T-helper 2 cell (primary cell): Measurements from ENCODE around the gene DIAPH2.
"Not testable (repeated sequence)": the region's sequence is repeated elsewhere in the genome, so short reads cannot be mapped to it uniquely, and the experiment has no call there.

Source experiments
- DNase-seq, 5 experiments: peaks; one replicate each; pipeline versions ENCODE4 v3.0.0 to v3.0.0-alpha.2; 2012 to 2022

Gene DIAPH2

GRCh38 chrX:96834137-96834536, 149.5 kb downstream of the DIAPH2 start:
- no peak for DNase-seq

DNA sequence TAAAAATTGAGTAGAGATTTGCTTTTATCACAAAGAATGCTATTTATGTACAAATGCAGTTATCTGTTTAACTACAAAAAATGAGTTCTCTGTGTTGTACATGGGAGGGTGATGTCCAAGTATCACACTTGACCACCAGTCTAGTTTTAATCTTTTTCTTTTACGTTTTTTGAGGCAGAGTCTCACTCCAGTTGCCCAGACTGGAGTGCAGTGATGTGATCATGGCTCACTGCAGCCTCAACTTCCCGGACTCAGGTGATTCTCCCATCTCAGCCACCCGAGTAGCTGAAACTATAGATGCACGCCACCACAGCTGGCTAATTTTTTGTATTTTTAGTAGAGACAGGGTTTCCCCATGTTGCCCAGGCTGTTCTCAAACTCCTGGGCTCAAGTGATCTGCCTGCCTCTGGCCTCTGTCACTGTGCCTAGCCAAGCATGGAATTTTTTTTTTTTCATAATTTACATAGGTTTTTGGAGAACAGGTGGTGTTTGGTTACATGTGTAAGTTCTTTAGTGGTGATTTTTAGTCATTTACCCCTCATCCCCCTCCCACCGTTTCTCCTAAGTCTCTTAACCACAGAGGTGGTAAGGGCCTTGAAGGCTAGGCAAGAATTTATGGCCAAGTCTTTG, 151.1 kb downstream of the DIAPH2 start:
- no peak for DNase-seq

GRCh38 chrX:96837808-96838207, 153.2 kb downstream of the DIAPH2 start:
- no peak for DNase-seq

GRCh38 chrX:96838537-96838936, 153.9 kb downstream of the DIAPH2 start:
- no peak for DNase-seq

DNA sequence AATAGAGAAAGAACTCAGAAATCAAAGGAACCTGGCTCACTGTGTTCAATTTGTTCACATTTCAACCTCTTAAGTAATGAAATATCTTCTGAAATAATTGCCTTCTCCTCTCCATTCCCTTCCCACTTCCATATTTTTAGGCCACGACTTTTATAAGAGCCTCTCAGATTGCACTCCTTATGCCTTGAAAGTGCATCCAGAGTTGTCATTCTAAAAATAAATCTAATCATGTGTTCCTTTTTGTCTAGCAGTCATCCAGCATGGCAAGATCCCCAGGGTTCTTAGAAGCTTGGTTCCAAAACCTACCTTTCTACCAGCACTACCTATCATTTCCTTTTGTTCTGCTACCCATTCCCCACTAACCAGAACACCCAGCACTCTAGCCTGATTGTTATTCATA, 156.7 kb downstream of the DIAPH2 start:
- DNase-seq, result no peak

GRCh38 chrX:96841866-96842265, 157.2 kb downstream of the DIAPH2 start:
- not testable (repeated sequence) for DNase-seq

- DNase-seq, result no peak
Measured at GRCh38 chrX:96843566-96843965, 158.9 kb downstream of the DIAPH2 start.

DNA sequence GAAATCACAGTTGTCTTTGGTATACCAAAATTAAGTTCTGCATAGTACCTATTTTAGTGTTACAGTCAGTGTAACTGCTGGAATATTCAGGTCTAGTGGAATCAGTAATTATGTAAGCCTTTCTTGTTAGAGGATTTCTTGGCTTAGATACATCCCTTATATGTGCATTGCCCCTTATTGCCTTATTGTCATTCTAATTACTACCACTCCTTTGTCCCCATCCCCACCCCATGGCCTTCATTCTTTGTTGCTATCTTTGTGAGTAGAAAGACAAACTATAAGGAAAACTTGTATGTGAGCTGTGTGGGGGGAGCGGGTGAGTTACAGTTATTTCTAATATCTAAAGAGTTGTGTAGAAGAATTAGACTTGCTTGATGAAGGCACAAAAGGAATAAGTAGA, 162.2 kb downstream of the DIAPH2 start:
- no peak for DNase-seq

GRCh38 chrX:96859422-96859821, 174.8 kb downstream of the DIAPH2 start:
- DNase-seq, result not testable (repeated sequence)

DNA sequence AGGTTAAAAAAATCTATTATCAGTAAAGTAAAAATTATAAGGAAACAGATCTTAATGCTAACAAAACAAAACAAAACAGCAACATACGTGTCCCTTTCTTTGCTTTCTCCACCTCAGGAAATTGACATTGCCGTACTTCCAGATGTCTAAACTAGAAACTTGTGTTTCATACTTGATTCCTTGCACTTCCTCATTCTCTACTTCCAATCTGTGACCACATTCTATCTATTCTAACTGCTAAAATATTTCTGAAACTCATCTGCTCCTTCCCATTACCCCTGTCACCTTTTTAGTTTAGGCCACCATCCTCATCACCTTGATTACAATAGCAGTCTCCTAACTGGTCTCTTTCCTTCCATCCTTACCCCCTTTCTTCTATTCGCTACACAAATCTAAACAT, 176.6 kb downstream of the DIAPH2 start:
- no peak for DNase-seq

DNA sequence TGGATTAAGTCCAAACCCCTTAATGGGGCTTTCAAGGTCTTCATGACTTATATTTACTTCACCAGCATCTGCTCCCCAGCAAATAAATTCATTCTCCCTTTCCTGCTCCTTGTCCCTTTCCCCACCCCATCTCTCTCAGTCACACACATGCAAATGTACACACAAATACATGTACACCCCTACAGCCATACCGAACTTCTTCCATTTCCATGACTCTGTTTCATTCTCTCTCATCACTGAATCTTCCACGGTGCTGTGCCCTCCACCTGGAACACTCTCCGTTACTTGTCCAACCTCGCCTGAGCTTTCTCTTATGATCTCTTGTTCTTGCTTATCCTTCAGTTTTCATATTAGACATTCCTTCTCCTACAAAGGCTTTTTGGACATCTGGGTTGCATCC, 177.0 kb downstream of the DIAPH2 start:
- no peak for DNase-seq

DNA sequence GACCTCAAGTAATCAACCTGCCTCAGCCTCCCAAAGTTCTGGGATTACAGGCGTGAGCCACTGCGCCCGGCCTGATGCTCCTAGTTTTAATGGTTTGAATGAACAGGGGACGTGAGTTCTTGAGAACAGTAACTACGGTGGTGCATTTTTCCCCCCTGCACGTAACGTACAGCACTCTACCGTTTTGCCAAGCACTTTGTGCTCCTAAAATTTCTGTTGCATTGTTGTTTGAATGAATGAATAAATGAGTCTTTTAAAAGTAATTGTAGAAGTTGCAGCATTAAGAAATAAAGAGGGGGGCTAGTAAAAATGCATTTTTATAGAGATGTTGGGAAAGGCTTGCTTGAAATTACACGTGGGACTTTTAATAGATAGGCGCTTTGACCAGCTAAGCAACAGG, 199.0 kb downstream of the DIAPH2 start, which contains the start of gene RPA4:
Gene RPA4 (plus strand): TSS at position 301 of the 400 bp plus-strand sequence. CDS start 403 bp downstream, outside the sequence.
- DNase-seq, result no peak

DNA sequence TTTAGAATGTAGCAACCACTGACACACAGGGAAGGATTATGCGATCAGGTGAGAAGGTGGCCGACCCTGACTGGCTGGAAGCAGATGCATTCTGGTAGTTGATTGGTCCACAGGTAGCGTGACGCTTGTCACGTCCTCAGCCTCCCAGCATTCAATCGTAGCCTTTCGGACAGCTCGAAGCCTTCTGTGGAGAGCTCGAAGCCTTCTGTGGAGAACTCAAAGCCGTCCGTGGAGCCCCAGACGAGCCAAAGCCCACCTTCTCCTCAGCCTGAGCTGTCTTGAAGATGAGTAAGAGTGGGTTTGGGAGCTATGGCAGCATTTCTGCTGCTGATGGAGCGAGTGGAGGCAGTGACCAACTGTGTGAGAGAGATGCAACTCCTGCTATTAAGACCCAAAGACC, 199.4 kb downstream of the DIAPH2 start:
- DNase-seq, result no peak

- DNase-seq, result no peak
Measured at GRCh38 chrX:96889726-96890125, 205.1 kb downstream of the DIAPH2 start.

DNA sequence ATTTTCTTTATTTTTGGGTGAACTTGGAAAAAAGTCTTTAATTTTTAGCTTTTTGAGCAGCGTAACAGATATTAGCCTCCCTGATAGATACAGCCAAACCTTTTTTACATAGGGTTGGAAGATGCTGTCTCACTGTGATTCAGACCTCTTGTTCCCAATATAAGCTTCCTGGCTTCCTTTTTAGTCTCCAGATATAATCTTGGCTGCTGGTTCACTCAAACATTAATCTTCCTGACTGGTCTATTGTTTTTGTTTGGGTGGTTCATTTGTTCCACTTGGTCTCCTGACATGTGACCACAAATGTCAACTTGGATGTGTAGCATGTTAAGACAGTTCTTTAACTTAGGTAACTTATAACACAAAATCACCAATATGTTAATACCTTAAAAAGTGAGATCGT, 222.1 kb downstream of the DIAPH2 start:
- DNase-seq, result no peak

GRCh38 chrX:96907516-96908272, 223.1 kb downstream of the DIAPH2 start:
- DNase-seq, result no peak

- DNase-seq, result no peak
Measured at GRCh38 chrX:96909291-96909690, 224.6 kb downstream of the DIAPH2 start.

GRCh38 chrX:96918864-96919263, 234.2 kb downstream of the DIAPH2 start:
- no peak for DNase-seq

DNA sequence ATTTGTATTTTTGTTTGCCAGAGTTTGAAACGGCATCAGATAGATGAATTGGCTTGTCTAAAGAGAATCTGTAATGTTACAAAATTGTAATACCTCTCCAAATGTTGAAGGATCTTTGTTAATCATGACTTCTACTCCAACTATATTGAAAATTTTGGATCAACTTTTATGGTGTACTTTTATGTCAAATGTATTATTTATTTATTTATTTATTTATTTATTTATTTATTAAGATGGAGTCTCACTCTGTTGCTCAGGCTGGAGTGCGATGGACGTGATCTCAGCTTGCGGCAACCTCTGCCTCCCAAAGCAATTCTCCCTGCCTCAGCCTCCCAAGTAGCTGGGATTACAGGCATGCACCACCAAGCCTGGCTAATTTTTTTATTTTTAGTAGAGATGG, 235.0 kb downstream of the DIAPH2 start:
- no peak for DNase-seq

DNA sequence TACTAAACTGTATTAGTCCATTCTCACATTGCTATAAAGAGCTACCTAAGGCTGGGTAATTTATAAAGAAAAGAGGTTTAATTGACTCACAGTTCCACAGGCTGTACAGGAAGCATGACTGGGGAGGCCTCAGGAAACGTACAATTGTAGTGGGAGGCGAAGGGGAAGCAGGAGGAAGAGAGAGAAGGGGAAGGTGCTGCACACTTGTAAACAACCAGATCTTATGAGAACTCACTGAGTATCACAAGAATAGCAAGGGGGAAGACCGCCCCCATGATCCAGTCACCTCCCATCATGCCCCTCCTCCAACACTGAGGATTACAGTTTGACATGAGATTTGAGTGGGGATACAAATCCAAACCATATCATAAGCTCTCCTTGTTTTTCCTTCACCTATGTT, 239.9 kb downstream of the DIAPH2 start:
- no peak for DNase-seq

- DNase-seq, result no peak
Measured at GRCh38 chrX:96929036-96929435, 244.4 kb downstream of the DIAPH2 start.

DNA sequence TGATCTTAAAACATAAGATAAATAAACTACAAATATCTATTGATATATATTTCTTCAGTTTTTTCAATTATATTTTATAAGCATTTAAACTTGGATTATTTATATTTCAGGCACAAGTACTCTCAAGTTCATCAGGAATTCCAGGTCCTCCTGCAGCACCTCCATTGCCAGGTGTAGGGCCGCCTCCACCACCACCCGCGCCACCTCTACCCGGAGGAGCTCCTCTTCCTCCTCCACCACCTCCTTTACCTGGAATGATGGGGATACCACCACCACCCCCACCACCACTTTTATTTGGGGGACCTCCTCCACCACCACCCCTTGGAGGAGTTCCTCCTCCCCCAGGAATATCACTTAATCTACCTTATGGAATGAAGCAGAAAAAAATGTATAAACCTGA, 273.1 kb downstream of the DIAPH2 start:
- DNase-seq, result no peak

DNA sequence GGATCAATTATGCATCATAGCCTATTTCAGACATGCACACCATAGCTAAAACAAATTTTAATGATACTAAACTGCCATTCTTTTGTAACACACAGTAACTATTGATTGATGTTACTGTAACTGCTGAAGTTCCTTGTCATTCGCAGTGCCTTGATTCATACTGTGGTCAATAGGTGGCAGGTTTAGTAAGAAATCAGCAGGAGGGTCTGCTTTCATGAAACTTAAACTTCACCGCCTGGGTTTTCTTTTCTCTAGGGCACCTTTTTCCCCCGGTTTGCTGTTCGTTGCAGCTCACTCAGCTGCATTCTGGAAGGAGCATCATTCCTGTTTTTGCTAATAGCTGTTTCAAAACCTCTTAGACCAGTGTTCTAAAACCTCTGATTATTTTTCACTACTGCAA, 287.2 kb downstream of the DIAPH2 start:
- DNase-seq, result no peak

- no peak for DNase-seq
Measured at GRCh38 chrX:96978906-96979305, 294.3 kb downstream of the DIAPH2 start.

DNA sequence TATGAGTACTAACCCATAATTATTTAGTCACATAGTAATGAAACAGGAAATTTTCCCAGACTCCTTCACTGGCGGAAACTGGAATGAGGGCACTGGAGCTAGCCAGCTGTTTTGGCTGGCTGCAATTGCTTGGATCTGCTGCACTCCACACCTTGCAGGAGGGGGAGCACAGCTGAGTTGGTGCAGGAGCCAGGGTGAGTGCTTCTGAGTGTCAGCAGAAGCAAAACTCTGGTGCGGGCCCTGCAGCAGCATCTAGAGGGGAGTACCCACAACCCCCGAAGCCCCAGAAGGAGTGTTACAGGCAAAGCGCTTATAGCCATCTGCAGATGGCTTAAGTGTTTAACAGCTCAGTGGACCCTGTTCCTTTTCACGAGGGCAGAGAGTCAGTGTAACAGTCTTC, 295.1 kb downstream of the DIAPH2 start:
- no peak for DNase-seq
